OCI-LY3 (cell line): ENCODE data around the gene FAM13A.

ENCODE experiments used
- H2AFZ ChIP-seq: fragments of 200-600, 300-600 bp; shearing (Covaris generic); 2 replicates; pipeline ENCODE4 v1.6.0; 2014; ENCODE audit warnings: antibody characterized with exemption, low read depth, low read length
- H3K27ac ChIP-seq: fragments of 200-600, 300-600 bp; sonication (generic); 2 replicates; pipeline ENCODE4 v1.5.1; 2014; ENCODE audit warnings: mild to moderate bottlenecking, low read length, moderate library complexity, mixed read lengths
- H3K27me3 ChIP-seq: fragments of 200-600, 300-600 bp; sonication (generic); 2 replicates; pipeline ENCODE4 v1.6.1; 2014; ENCODE audit warnings: low read depth, low read length, mixed read lengths
- H3K36me3 ChIP-seq: fragments of 200-600, 300-600 bp; sonication (generic); replicated peaks from 2 replicates; pipeline ENCODE3; 2014; ENCODE audit warnings: low read depth, low read length, mixed read lengths
- H3K4me1 ChIP-seq: fragments of 300-600, 200-600 bp; sonication (generic); 2 replicates; pipeline ENCODE4 v1.6.1; 2014; ENCODE audit warnings: low read length, mixed read lengths
- H3K4me2 ChIP-seq: fragments of 200-600, 300-600 bp; sonication (generic); 2 replicates; pipeline ENCODE4 v1.6.1; 2014; ENCODE audit warnings: low read length, mixed read lengths
- H3K4me3 ChIP-seq: fragments of 300-600, 200-600 bp; sonication (generic); 2 replicates; pipeline ENCODE4 v1.5.1; 2014; ENCODE audit warnings: antibody characterized with exemption, mild to moderate bottlenecking, low read length, moderate library complexity
- H3K79me2 ChIP-seq: fragments of 300-600, 200-600 bp; shearing (Covaris generic); 2 replicates; pipeline ENCODE4 v1.6.1; 2014; ENCODE audit warnings: mild to moderate bottlenecking, low read length, mixed read lengths
- H3K9ac ChIP-seq: fragments of 300-600, 200-600 bp; shearing (Covaris generic); 2 replicates; pipeline ENCODE4 v1.6.0; 2014; ENCODE audit warnings: mild to moderate bottlenecking, low read length, moderate library complexity
- H3K9me3 ChIP-seq: fragments of 200-600, 300-600 bp; shearing (Covaris generic); 2 replicates; pipeline ENCODE4 v1.6.1; 2014; ENCODE audit warnings: low read length, mixed read lengths; ENCODE audit not compliant: insufficient read depth
- H4K20me1 ChIP-seq: fragments of 200-600, 300-600 bp; sonication (generic); 2 replicates; pipeline ENCODE4 v1.6.1; 2016; ENCODE audit warnings: low read length, mixed read lengths; ENCODE audit not compliant: insufficient read depth
- CTCF ChIP-seq: fragments of 200-600, 300-600 bp; sonication (generic); IDR thresholded peaks from 2 replicates; pipeline ENCODE4 v1.5.1; 2014; ENCODE audit warnings: antibody characterized with exemption, low read length, low read depth
- EZH2phosphoT487 ChIP-seq: fragments of 200-600 bp; shearing (Covaris generic); IDR thresholded peaks from 2 replicates; pipeline ENCODE4 v1.6.1; 2018; ENCODE audit warnings: antibody characterized with exemption, mixed run types, low read depth

FAM13A gene

DNA sequence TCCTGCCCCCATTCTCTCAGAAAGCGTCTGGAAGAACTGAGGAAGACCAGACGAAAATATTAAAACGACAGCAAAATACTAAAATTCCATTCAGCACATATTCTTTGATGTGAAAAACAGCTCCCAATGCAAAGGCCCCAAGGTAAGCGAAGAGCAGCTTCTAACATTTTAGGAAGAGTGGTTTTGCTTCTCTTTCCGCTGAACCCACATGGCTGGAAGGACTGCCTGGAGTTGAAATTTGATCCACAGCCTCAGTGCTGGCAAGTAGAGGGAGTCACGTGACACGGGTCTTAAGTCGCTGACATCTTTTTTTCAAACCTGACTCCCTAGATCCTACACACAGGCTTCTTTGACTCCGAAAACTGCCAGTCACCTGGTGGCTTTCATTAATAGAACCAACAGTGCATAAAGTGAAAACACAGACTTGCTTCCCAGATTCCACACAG lies at the start of gene FAM13A:
FAM13A (minus strand) TSS at position 233 of the 446 bp plus-strand sequence; CDS start at position 12, 221 bp downstream.
- Histone ChIP-seq H3K79me2 (peaks cover 49% of the 10 kb centered on the region), H3K9me3 (no peaks in the 10 kb centered on the region), H3K27ac (peak within 1 kb of the TSS; percentile 80)

GRCh38 chr4:89105726-89106125 lies 48.7 kb upstream of the FAM13A start:
- peaks cover 20% of the 10 kb centered on the region for H3K9me3 ChIP-seq
- H3K4me2 ChIP-seq: no peak overlapping the region
- TF ChIP-seq CTCF: no peak
- TF ChIP-seq EZH2phosphoT487: no peak
- no peaks in the 10 kb centered on the region for H4K20me1 ChIP-seq
- H3K27me3 ChIP-seq: no peaks in the 10 kb centered on the region
- peaks cover 6% of the 10 kb centered on the region for H3K36me3 ChIP-seq
- H3K79me2 ChIP-seq: no peaks in the 10 kb centered on the region
- peaks cover 12% of the 10 kb centered on the region for H3K4me1 ChIP-seq
- H3K4me3 ChIP-seq: no peak overlapping the region
- H2AFZ ChIP-seq: no peak overlapping the region
- no peak overlapping the region for H3K27ac ChIP-seq
- H3K9ac ChIP-seq: no peak overlapping the region

More for the DNA sequence above, at the start of gene FAM13A:
- H3K27me3 ChIP-seq: no peaks in the 10 kb centered on the region
- peaks cover 24% of the 10 kb centered on the region for H3K4me1 ChIP-seq
- peak within 1 kb of the TSS; percentile 74 for H3K4me3 ChIP-seq
- H2AFZ ChIP-seq: peak within 1 kb of the TSS; percentile 82
- peak within 1 kb of the TSS; percentile 64 for H3K9ac ChIP-seq
- H3K4me2 ChIP-seq: peak within 1 kb of the TSS; percentile 74
- H3K36me3 ChIP-seq: peaks cover 4% of the 10 kb centered on the region
- H4K20me1 ChIP-seq: no peaks in the 10 kb centered on the region
- TF ChIP-seq CTCF (no peak), EZH2phosphoT487 (no peak)

DNA sequence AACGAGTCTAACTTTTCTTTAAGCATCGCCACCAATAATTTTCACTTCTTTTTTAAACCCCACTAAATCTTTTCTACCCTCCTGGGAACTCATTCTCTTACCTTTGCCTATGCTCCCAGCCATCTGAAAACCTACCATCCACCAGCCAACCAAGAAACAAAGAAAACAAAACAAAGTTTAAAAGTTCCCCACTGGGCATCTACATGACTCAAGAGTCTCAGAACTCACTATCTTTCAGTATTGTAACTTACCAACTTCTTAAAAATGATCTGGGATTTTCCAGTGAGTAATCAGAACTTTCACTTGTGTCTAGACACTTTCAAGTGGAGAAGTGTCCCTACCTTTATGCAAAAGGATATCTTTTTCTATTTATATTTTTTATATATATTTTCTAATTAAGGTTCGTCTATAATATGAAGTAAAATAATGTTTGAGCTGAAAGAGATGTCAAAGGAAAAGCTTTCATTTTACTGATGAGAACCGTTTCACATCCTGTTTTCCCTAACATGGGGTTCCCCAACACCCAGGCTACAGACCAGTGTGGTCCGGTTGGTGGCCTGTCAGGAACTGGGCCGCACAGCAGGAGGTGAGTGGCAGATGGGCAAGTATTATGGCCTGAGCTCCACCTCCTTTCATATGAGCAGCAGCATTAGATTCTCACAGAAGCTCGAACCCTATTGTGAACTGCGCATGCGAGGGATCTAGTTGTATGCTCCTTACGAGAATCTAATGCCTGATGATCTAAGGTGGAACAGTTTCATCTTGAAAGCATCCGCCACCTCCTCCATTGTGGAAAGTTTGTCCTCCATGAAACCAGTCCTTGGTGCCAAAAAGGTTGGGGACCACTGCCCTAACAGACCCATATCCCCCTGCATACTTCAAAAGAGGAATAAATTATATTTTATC lies 44.5 kb upstream of the FAM13A start:
- Histone ChIP-seq H3K4me2 (peak overlapping the region; percentile 72), H4K20me1 (no peaks in the 10 kb centered on the region), H3K36me3 (peaks cover 11% of the 10 kb centered on the region), H2AFZ (peak overlapping the region; percentile 74; the same call in 1 of the 2 replicates), H3K9me3 (peaks cover 3% of the 10 kb centered on the region), H3K4me1 (peaks cover 29% of the 10 kb centered on the region), H3K27ac (peak overlapping the region; percentile 96), H3K9ac (peak overlapping the region; percentile 49; the same call in 1 of the 2 replicates), H3K27me3 (no peaks in the 10 kb centered on the region), H3K79me2 (no peaks in the 10 kb centered on the region), H3K4me3 (peak overlapping the region; percentile 57)
- TF ChIP-seq EZH2phosphoT487 (no peak), CTCF (no peak)

GRCh38 chr4:89100853-89101252 lies 43.9 kb upstream of the FAM13A start:
- Histone ChIP-seq H3K4me2 (peak overlapping the region; percentile 72), H3K36me3 (peaks cover 11% of the 10 kb centered on the region), H3K4me1 (peaks cover 29% of the 10 kb centered on the region), H3K9me3 (peaks cover 3% of the 10 kb centered on the region), H3K27me3 (no peaks in the 10 kb centered on the region), H4K20me1 (no peaks in the 10 kb centered on the region), H3K4me3 (peak overlapping the region; percentile 57), H3K9ac (peak overlapping the region; percentile 49), H3K27ac (peak overlapping the region; percentile 96), H2AFZ (peak overlapping the region; percentile 74), H3K79me2 (no peaks in the 10 kb centered on the region)
- TF ChIP-seq EZH2phosphoT487: no peak
- TF ChIP-seq CTCF: no peak
